NOMO-1 (cell line): ENCODE results near the gene BABAM1.

Experiments used
- DNase-seq, 2 experiments: peaks; one replicate each; lab custom pipeline; 2025; ENCODE audit not compliant: unreplicated experiment in 2 of 2; lab: John Stamatoyannopoulos, UW

BABAM1 gene

GRCh38 chr19:17320435-17320834 is 53.2 kb downstream of the BABAM1 start:
- no peak for DNase-seq

- DNase-seq: no peak
Observed at GRCh38 chr19:17321655-17322489, 54.6 kb downstream of the BABAM1 start.

GRCh38 chr19:17322854-17323253 is 55.6 kb downstream of the BABAM1 start:
- no peak for DNase-seq

GRCh38 chr19:17323300-17323963 is 56.2 kb downstream of the BABAM1 start:
- DNase-seq: no peak

GRCh38 chr19:17323964-17324332 is 56.7 kb downstream of the BABAM1 start:
- no peak for DNase-seq

GRCh38 chr19:17324357-17325114 is 57.3 kb downstream of the BABAM1 start:
- DNase-seq: no peak

- no peak for DNase-seq
Observed at GRCh38 chr19:17325133-17325532, 57.9 kb downstream of the BABAM1 start.

- no peak for DNase-seq
Observed at GRCh38 chr19:17325881-17326594, 58.8 kb downstream of the BABAM1 start.

GRCh38 chr19:17326595-17326966 is 59.3 kb downstream of the BABAM1 start:
- no peak for DNase-seq

- DNase-seq: no peak
Observed at GRCh38 chr19:17327068-17327653, 59.9 kb downstream of the BABAM1 start.

- no peak for DNase-seq
Observed at GRCh38 chr19:17327654-17328516, 60.6 kb downstream of the BABAM1 start.
